Erythroblast (primary cell): ENCODE measurements around the gene RBM20.
"Not testable (repeated sequence)": the region's sequence is repeated elsewhere in the genome, so short reads cannot be mapped to it uniquely, and the experiment has no call there.

Experiments used
- DNase-seq, 2 experiments: peaks; one replicate each; lab custom pipeline; 2025; lab: John Stamatoyannopoulos, UW
- GATA1 ChIP-seq: IDR thresholded peaks from 2 replicates; pipeline ENCODE4 v1.6.1; 2011; ENCODE audit warnings: low read depth, mild to moderate bottlenecking, control low read depth, low read length, moderate library complexity
- POLR2A ChIP-seq: IDR thresholded peaks from 2 replicates; pipeline ENCODE4 v1.6.1; 2011; ENCODE audit warnings: mild to moderate bottlenecking, low read length

RBM20 gene

DNA sequence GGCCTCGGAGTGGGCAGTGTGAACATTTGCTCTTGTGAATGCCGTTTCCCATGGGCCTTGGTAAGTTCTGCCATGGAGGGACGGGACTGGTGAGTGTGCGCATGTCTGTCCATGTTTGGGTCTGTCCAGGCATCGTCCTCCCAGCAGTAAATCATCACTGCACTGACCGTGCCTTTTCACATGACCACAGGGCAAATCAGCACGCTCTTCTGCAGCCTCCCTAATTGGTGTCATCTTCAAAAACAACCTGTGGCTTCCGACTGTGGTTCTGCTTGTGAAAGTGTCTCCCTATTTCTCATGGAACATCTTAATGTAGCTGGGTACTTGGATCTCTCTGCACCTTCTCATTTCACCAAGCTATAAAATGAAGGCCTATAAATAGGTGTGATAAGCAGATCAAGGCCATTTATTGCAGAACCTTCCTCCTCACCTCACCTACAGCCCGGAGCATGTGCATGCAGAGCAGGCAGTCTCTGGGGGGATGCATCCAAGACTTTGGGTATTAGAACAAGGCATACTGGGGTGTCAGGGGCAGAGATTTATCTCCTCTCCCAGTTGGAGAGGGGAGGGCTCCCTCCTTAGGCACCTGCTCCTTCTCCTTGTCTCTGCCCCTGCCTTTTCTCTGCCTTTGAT, 77.4 kb downstream of the RBM20 start:
- no peak for DNase-seq
- TF ChIP-seq POLR2A, result no peak
- no peak for TF ChIP-seq GATA1

DNA sequence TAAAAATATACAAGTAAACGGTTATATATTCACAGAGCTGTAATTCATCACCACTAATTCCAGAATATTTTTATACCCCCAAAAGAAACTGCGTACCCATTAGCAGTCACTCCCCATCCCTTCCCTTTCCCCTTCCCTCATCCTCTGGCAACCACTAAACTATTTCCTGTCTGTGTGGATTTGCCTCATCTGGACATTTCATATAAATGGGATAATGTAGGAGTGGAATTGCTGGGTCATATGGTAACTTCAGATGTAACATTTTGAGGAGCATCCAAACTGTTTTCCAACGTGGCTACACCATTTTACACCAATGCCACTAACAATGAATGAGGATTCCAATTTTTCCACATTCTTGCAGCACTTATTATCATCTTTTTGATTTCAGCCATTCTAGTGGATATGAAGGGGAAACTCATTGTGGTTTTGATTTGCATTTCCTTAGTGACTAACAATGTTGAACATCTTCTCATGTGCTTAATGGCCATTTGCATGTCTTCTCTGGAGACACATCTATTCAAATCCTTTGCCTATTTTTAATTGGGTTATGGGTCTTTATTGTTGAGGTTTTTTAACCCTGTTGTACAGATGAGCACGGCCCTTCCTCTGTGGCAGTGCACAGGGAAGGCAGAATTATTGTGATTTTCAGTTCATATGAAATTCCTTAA, 79.2 kb downstream of the RBM20 start:
- TF ChIP-seq POLR2A (no peak), GATA1 (no peak)
- DNase-seq, result no peak

DNA sequence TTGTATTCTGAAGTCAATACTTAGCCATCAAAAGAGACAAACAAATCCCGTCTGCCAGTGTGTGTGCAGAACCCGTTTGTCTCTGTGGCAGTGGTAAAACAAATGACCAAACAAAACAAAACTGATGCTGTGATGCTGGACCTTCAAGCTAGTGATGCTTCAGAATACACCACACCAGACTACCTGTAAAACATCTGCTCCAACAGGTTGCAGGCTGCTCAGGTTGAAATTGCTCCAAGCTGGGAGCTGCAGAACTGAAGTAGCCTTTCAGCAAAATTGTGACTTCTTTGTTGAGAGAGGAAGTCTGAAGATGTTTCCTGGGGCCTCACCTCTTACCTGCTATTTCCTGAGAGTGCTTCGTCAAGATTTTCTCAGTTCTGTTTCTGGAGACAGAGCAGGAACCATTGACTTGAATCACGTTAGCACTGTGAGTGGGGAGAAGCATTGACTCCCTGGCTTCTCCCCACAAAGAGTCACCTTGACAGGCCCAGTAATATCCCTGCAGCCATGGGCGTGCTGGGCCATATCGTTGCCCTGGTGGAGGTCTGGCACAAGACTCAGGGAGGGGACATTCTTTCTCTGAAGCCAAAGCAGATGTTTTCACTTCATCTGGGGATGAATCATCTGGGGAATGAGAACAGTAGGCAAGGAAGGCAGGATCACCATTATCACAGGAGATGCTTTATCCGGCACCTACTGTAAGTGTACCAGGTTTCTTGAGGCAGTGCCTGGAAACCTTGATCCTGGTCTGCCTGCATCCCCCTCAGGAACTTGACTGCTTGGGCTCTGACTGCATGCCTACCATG, 80.2 kb downstream of the RBM20 start:
- TF ChIP-seq POLR2A (no peak), GATA1 (no peak)
- DNase-seq, result no peak

DNA sequence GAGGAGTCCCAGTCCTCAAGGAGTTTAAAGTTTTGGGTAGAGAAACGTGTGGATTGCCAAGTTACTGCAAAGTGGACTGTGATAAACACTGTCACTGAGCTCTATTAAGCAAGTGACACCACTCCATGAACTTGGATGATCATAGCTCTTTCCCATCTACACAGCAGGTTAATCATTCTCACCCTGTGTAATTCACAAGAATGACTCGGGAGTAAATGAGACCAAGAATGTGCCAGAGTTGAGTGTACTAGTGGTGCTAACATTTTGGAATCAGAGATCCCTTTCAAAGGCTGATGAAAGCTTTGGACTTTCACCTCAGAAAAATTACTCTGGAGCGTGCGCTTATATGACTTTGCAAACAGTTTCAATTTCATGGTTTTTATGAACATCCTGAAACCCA, 80.8 kb downstream of the RBM20 start:
- no peak for DNase-seq
- TF ChIP-seq GATA1 (no peak), POLR2A (no peak)

DNA sequence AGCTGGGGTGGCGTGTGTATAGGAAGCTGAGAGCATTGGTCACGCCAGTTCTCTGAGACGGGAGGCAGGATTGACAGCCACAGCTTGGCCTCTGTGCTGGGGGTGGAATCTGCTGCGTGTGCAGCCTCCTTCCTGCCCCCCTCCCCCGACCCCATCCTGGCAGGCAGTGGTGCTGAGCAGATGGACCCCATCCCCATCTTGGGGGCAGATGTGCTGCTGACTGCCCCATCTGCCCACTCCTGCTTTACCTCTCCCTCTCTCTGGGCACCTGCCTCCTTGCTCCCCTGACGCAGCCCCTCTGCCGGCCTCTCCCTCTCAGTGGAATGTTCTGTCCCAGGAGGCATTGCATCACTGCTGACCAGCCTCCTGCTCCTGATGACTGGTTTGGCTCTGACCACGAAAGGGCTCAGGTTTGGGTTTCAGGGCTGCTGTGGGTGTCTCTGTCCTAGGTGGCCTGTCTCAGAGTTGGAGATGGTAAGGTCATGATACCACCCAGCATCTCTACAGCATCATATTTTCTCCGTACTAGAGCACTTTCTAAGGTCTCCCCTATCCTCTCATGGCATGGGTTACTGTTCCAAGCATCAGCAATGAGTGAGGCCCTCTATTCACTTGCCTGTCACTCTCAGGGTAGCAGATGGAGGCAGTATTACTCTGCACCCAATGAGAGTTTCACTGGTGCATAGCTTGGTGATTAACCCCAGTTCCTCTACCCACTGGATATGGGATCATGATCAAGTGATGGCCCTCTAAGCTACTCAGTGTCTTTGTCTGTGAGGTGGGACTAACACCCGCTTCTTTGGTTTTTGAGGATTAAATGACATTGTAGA, 81.9 kb downstream of the RBM20 start:
- no peak for DNase-seq

DNA sequence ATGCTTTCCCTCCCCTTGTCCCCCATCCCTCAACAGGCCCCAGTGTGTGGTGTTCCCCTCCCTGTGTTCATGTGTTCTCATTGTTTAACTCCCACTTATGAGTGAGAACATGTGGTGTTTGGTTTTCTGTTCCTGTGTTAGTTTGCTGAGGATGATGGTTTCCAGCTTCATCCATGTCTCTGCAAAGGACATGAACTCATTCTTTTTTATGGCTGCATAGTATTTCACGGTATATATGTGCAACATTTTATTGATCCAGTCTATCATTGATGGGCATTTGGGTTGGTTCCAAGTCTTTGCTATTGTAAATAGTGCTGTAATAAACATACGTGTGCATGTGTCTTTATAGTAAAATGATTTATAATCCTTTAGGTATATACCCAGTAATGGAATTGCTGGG, 83.6 kb downstream of the RBM20 start:
- not testable (repeated sequence) for DNase-seq

More for the DNA sequence above, 81.9 kb downstream of the RBM20 start:
- no peak for TF ChIP-seq GATA1
- TF ChIP-seq POLR2A, result no peak

DNA sequence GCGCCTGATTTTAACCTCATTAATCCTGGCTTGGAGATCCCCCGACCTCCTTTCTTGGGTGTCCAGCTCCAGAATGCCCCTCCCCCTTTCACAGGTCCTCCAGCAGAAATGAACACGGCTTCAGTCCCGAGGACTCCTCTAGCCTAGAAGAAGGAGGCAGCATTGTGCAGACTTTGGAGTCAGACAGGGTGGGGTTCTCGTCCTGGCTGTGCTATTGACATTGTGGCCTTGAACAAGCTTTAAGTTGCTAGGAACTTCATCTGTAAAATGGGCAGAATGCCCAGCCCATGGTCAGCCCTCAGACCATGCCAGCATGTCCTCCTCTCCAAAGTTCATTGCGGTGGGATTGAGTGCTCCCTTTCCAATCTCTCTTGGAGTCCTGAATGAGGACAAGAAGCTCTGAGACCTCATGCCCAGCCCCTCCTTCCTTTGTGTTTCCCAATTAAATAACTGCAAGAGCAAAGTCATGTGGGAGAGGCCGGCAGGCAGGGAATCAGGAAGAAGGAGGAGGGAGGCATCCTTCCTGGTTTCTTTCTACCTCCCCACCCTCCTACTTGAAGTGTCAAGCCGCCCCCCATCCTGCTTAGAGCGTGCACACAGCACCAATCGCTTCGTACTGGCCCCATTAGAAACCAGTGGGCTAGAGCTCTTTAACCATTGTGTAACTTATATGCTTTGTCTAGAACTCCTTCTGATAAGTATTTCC, 86.4 kb downstream of the RBM20 start:
- no peak for DNase-seq
- TF ChIP-seq GATA1 (no peak), POLR2A (no peak)

DNA sequence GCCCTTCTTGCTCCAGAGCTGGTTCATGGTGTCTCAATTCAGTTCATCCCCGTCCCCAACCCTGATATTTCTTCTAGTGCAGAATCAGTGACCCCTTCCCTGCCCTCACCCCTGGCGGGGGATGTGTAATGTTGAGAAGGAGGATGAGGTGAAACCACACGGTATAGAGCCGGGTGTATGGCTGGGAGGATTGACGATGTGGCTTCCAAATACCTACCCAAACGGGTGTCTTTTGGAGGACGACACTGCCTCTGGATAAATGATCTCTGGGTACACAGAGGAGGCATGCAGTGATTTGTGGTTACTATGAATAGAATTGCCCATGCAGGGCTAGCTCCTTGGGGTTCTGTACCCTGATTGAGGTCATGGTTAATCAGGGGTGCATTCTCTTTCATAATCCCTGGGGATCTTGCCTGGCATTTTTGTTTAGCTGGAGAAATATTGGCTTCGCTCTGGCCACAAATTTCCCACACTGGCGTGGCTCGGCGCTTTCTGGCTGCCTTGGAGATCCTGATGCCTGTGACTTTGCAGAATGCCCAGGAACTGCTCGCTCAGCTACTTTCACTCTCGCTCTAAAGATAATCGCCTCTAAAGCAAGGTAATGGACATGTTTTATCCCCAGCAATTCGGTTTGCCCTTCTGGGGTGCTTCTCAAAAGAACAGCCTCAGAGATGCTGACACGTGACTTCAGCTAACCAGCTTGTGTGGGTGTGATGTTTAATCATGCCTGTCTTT, 89.2 kb downstream of the RBM20 start:
- no peak for DNase-seq
- TF ChIP-seq GATA1, result no peak
- TF ChIP-seq POLR2A, result no peak

DNA sequence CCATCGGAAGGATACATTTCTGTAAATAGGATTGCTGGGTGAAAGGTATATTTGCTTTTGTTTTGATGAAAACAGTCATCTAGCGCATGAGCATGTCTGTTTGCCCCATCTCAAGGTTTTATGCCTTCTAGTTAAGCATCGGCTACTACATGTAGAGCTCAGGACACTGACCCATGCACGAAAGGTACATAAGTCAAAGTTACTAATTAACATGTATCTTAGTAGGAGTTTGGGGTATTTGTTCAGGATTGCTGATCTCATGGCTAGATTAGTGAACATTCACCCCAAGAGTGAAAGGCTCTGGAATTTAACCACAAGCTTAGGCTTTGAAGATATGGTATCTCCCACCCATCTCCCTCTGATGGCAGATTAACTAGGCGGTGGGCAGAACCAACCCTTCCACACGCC, 91.5 kb downstream of the RBM20 start:
- TF ChIP-seq GATA1 (no peak), POLR2A (no peak)

DNA sequence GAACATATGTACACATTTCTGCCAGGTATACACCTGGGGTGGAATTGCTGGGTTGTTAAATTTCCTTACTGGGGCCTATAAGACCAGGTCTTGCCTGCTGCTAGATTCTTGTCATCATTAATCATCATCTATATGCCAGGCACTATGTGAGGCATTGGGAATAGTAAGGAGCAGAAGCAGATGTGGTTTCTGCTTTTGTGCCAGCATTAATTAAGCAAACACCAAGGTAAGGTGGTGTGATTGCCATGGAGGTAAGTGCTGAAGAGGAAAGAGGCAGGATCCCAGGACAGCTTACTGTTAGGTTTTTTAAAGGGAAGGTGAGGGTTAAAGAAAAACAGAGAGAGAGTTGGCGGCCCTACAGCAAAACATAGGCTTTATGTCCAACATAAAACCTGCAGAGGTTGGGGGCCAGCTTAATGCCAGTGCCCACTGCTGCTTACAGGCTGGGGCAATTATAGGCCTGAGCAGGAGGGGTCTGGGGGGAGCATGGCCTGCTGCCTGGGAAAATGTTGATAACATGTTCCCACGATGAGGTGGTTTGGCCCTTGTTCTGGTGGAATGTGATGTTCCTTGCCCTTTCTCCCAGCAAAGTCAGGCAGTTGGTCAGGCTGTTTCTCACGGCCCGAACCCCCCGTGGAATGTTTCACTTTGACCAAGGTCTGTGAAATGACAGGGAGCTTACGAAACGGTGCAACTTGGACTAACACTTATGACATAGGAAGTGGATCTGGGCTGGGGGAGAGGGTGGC, 93.9 kb downstream of the RBM20 start:
- no peak for DNase-seq
- no peak for TF ChIP-seq GATA1
- no peak for TF ChIP-seq POLR2A

More for the DNA sequence above, 91.5 kb downstream of the RBM20 start:
- no peak for DNase-seq

DNA sequence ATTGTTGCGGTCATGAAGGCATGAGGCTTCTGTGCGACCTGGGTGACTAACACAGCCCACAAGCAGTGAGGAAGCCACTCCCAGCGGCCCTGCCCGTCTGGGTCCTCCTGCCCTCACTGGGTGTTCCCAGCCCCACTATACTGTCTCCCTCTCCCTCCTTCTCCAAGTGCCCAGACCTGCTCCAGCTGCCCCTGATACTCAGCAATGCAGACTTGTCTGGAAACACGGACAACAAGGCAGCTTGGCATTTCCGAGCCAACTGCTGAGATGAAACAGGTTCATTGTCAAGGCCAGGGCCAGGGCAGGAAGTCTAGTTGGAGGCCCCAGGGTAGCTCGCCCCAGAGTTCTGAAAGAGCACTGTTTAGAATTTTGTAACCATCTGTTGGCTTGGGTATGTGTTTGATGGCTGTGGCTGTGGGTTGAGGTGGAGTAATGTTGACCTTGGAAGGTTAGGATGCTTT, 95.7 kb downstream of the RBM20 start:
- DNase-seq, result no peak

DNA sequence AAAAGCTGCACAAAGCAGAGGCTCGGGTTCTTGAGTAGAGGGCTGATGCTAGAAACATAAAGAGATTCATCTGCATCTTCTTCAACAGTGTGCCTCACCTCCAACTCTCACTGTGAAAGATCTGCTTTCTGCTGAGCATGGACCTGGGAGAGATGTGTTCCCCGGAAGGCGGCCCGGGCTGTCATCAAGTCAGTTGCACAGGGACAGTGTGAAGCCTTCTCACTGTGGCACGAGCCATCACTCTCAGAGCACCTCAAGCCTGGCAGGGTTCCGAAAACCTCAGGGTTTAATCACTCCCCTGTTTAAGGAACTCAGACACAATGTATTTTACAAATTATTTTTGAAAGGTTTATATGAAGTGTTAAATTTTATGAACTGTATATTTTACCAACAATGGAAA, 98.7 kb downstream of the RBM20 start:
- TF ChIP-seq GATA1 (no peak), POLR2A (no peak)
- DNase-seq, result no peak

More for the DNA sequence above, 95.7 kb downstream of the RBM20 start:
- TF ChIP-seq POLR2A (no peak), GATA1 (no peak)
